ENCODE measurements around the gene SKP1.

DNA sequence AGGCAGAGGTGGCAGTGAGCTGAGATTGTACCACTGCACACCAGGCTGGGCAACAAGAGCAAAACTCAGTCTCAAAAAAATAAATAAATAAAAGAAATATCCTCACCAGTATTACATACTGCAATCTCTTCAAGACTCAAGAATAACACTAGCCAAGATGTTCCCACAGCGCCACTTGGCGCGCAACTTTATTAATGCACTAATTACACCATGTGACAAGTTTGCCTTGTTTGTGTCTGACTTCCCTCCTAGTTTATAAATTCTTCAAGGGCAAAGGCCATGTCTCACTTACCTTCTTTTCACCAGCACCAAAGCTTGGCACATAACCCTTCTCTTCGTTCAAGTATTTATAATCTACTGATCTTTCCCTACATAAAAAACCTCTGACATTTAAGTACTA is 4.8 kb downstream of the SKP1 start:
- TF ChIP-seq, protein P1, sequence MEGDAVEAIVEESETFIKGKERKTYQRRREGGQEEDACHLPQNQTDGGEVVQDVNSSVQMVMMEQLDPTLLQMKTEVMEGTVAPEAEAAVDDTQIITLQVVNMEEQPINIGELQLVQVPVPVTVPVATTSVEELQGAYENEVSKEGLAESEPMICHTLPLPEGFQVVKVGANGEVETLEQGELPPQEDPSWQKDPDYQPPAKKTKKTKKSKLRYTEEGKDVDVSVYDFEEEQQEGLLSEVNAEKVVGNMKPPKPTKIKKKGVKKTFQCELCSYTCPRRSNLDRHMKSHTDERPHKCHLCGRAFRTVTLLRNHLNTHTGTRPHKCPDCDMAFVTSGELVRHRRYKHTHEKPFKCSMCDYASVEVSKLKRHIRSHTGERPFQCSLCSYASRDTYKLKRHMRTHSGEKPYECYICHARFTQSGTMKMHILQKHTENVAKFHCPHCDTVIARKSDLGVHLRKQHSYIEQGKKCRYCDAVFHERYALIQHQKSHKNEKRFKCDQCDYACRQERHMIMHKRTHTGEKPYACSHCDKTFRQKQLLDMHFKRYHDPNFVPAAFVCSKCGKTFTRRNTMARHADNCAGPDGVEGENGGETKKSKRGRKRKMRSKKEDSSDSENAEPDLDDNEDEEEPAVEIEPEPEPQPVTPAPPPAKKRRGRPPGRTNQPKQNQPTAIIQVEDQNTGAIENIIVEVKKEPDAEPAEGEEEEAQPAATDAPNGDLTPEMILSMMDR (IDR thresholded peaks at IDR 0.05) = no peak
- TF ChIP-seq POLR2A (IDR thresholded peaks at IDR 0.05) = no peak
